Left ventricle myocardium inferior (tissue), 1 donor: ENCODE results near the gene CCL8. TPM values are rescaled to one million over a fixed set of nuclear protein-coding genes. Genes with fewer than 3 reads are reported as not detected.

ENCODE experiments used
- DNase-seq: peaks from one replicate; pipeline ENCODE4 v3.0.0-alpha.2; 2020
- H3K27ac ChIP-seq: fragments of 200-600 bp; replicated peaks from 2 replicates; pipeline ENCODE4 v1.8.0; 2021
- H3K27me3 ChIP-seq: fragments of 200-600 bp; 2 replicates; pipeline ENCODE4 v1.8.0; 2021; ENCODE audit warnings: low read depth
- H3K36me3 ChIP-seq: fragments of 200-600 bp; 2 replicates; pipeline ENCODE4 v1.8.0; 2021
- H3K4me1 ChIP-seq: fragments of 200-600 bp; 2 replicates; pipeline ENCODE4 v1.8.0; 2021
- H3K4me3 ChIP-seq: fragments of 200-600 bp; 2 replicates; pipeline ENCODE4 v1.8.0; 2021; ENCODE audit warnings: mild to moderate bottlenecking, moderate library complexity
- H3K9me3 ChIP-seq: fragments of 200-600 bp; replicated peaks from 2 replicates; pipeline ENCODE4 v1.8.0; 2021
- intact Hi-C: fragments of 100-400 bp; cut with micrococcal nuclease; formaldehyde crosslinking; loops from one replicate; pipeline ENCODE4 v1.11.0; 2022
- total RNA-seq: library from RNA; stranded (reverse); fragmentation: NEBNext Ultra II Directional; extraction: Animal tissue kit (Norgen Biotek cat#: 25700); gene quantifications from one replicate; pipeline ENCODE4 v1.2.1, GENCODE V29; 2021
- TF ChIP-seq, protein P1 (sequence below): fragments of 200-600 bp; IDR thresholded peaks from 2 replicates; pipeline ENCODE4 v1.8.0; 2021; ENCODE audit warnings: antibody characterized with exemption, mild to moderate bottlenecking, borderline replicate concordance
- donor health status: DM: no; HTN: yes; CAD: no; lungs with severe emphysema.

The CCL8 gene
- total RNA-seq, 1 donor from 2014 or later: 0.41 TPM

- no peak overlapping the region for H3K27ac ChIP-seq
- intact Hi-C loops: loop anchor here (2.0 to 10.0 kb wide), 2 partner anchors 56 to 160 kb away; no protein-coding TSS in a partner anchor
- H3K9me3 ChIP-seq: no peaks in the 10 kb centered on the region
- peaks cover 8% of the 10 kb centered on the region for H3K4me1 ChIP-seq
- H3K36me3 ChIP-seq: no peaks in the 10 kb centered on the region
- TF ChIP-seq, protein P1, sequence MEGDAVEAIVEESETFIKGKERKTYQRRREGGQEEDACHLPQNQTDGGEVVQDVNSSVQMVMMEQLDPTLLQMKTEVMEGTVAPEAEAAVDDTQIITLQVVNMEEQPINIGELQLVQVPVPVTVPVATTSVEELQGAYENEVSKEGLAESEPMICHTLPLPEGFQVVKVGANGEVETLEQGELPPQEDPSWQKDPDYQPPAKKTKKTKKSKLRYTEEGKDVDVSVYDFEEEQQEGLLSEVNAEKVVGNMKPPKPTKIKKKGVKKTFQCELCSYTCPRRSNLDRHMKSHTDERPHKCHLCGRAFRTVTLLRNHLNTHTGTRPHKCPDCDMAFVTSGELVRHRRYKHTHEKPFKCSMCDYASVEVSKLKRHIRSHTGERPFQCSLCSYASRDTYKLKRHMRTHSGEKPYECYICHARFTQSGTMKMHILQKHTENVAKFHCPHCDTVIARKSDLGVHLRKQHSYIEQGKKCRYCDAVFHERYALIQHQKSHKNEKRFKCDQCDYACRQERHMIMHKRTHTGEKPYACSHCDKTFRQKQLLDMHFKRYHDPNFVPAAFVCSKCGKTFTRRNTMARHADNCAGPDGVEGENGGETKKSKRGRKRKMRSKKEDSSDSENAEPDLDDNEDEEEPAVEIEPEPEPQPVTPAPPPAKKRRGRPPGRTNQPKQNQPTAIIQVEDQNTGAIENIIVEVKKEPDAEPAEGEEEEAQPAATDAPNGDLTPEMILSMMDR: no peak
- no peak for DNase-seq
- peaks cover 36% of the 10 kb centered on the region for H3K27me3 ChIP-seq
- H3K4me3 ChIP-seq: no peak overlapping the region
Measured at GRCh38 chr17:34360601-34361270, 41.5 kb downstream of the CCL8 start.

DNA sequence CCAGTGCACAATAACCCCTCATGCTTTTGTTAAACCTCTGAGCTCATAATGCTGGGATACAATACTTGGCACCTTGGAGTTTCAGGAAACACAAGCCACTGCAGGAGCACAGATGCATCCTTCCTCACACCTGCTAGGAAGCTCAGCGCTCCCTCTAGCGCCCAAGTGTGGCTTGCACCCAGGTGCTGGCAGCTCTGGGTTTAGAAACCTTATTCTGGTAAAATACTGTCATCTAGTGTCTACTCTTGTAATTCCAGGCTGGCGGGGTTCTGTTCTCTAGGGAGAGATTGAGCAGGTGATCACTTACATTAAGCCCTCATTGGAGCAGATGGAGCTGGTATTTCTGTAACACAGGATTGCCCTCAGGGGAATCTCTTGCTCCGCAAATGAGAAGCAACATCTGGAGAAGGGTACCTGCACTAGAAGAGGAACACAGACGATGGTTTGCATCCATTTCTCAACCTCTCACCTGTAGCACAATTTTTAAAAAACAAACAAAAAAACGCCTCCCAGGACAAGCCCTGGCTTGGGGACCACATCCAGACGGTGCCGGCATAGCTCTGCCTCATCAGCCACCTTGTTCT lies 42.3 kb downstream of the CCL8 start:
- Histone ChIP-seq H3K27ac (no peak overlapping the region), H3K27me3 (peaks cover 36% of the 10 kb centered on the region), H3K9me3 (no peaks in the 10 kb centered on the region), H3K4me1 (peaks cover 8% of the 10 kb centered on the region), H3K36me3 (no peaks in the 10 kb centered on the region), H3K4me3 (no peak overlapping the region)
- intact Hi-C loops: loop anchor here (2.0 to 10.0 kb wide), 2 partner anchors 57 to 161 kb away; no protein-coding TSS in a partner anchor
- peak; percentile 89 for DNase-seq
- TF ChIP-seq, protein P1: peak; percentile 100

DNA sequence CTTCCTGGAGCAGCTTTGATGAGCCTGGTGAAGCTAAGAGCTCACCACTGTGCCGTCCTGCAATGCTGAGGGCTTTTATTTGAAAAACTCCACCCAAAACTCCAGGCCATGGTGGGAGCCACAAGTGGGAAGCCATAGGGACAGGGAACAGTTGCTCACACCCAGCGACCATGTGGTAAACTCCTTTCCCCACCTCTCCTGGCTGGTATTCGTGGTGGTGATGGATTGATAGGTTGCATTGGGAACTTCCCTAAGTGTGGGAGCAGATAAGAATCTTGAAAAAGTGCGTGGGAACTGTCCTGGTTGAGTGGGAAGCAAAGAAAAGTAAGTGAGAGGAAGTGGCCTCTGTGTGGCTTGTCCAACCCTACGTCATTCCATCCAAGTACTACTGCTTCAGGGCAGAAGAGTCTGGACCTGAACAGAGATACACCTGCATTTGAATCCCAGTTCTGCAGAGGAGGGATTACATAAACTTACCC lies 44.0 kb downstream of the CCL8 start, which contains the start of gene CCL1:
CCL1 (minus strand) TSS at position 51 of the 479 bp plus-strand sequence. CDS start 72 bp downstream, outside the sequence.
- Histone ChIP-seq H3K4me1 (peaks cover 8% of the 10 kb centered on the region), H3K9me3 (no peaks in the 10 kb centered on the region), H3K27ac (no peak within 1 kb of the TSS), H3K4me3 (no peak within 1 kb of the TSS), H3K36me3 (no peaks in the 10 kb centered on the region), H3K27me3 (peaks cover 44% of the 10 kb centered on the region)
- intact Hi-C loops: loop anchor here (10.0 kb wide), 1 partner anchor 58 kb away; no protein-coding TSS in a partner anchor
- no peak for DNase-seq
- TF ChIP-seq, protein P1: no peak

DNA sequence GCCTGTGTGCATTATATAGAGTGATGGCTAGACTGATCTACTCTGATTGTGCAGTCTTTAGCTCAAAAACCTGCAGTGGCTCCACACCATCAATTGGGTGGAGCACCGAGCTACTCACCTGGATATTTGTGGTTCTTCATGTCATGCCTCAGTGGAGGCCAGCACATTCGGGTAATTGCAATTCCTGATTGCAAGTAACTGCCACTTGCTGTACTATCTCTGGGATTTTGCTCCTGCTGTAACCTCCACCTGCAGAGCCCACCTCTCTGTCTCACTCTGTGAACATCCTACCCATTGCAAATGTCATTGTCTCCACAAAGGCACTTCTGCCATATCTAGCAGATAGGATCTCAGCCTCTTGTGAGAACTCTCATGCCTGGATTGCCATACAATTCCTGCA lies 45.5 kb downstream of the CCL8 start:
- H3K9me3 ChIP-seq: no peaks in the 10 kb centered on the region
- intact Hi-C loops: loop anchor here (10.0 kb wide), 1 partner anchor 60 kb away; no protein-coding TSS in a partner anchor
- TF ChIP-seq, protein P1: no peak

DNA sequence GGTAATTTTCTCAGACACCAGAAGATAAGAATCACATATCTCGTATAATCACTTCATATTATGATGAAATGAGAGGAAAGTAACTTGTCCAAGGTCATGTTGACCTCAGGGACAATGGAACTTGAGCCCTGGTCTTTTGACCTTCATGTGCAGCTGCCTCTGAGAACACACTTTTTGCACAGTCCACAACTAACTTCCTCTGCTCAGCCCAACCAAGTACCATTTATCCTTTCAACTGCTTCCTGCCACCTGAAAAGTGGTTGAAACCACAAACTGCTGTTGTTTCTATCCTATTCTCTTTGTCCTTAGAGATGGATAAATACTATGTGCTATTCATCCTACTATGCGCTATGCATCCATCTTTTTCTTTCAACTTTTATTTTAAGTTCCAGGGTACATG lies 46.1 kb downstream of the CCL8 start:
- Histone ChIP-seq H3K9me3 (no peaks in the 10 kb centered on the region), H3K27me3 (peaks cover 63% of the 10 kb centered on the region), H3K4me1 (peaks cover 8% of the 10 kb centered on the region), H3K36me3 (no peaks in the 10 kb centered on the region), H3K27ac (no peak overlapping the region), H3K4me3 (no peak overlapping the region)
- intact Hi-C loops: loop anchor here (10.0 kb wide), 1 partner anchor 61 kb away; no protein-coding TSS in a partner anchor
- no peak for DNase-seq
- TF ChIP-seq, protein P1: no peak

More for the DNA sequence above, 45.5 kb downstream of the CCL8 start:
- Histone ChIP-seq H3K4me3 (no peak overlapping the region), H3K4me1 (peaks cover 8% of the 10 kb centered on the region), H3K27ac (no peak overlapping the region), H3K27me3 (peaks cover 57% of the 10 kb centered on the region), H3K36me3 (no peaks in the 10 kb centered on the region)
- DNase-seq: no peak
